GM19467 (cell line): ENCODE measurements around the gene PAIP1.
A peak's percentile ranks its signal among the peaks of the same experiment; 100 is the strongest.
"Not testable (repeated sequence)": the region's sequence is repeated elsewhere in the genome, so short reads cannot be mapped to it uniquely, and the experiment has no call there.

Source experiments
- ATAC-seq: cut with Tn5 transposase; IDR thresholded peaks from one replicate; pipeline ENCODE4 v1.9.1; 2021; ENCODE audit warnings: mild to moderate bottlenecking, moderate library complexity; ENCODE audit not compliant: unreplicated experiment

The PAIP1 gene

DNA sequence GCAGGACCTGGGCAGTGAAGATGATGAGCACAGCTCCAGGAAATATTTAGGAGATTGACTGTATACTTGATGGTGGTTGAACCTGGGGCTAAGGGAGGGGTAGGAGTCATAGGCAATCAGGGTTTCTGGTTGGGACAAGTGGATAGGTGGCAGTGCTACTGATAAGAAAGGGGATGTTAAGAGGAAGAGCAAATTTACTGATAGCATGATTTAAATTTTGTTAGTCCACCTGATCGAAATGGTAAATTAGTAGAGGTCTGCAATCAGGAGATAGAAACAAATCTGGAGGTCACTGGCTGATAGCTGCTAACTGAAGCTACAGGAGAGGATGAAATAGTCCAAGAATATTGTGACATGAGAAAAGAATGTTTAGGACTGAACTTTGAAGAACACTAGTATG lies 36.3 kb downstream of the PAIP1 start:
- no peak for ATAC-seq

DNA sequence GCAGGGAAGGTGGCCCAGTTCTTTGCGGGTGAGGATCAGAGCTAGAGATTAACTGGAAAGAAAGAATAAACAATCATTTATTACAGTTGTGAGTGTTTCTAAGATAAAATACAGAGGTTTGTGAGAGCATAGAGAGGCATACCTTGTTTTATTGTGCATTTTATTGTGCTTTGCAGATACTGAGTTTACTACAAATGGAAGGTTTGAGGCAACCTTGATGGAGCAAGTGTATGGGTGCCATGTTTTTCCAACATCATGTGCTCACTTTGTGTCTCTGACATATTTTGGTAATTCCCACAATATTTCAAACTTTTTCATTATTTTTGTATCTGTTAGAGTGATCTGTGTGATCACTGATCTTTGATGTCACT lies 41.2 kb downstream of the PAIP1 start:
- ATAC-seq: no peak

DNA sequence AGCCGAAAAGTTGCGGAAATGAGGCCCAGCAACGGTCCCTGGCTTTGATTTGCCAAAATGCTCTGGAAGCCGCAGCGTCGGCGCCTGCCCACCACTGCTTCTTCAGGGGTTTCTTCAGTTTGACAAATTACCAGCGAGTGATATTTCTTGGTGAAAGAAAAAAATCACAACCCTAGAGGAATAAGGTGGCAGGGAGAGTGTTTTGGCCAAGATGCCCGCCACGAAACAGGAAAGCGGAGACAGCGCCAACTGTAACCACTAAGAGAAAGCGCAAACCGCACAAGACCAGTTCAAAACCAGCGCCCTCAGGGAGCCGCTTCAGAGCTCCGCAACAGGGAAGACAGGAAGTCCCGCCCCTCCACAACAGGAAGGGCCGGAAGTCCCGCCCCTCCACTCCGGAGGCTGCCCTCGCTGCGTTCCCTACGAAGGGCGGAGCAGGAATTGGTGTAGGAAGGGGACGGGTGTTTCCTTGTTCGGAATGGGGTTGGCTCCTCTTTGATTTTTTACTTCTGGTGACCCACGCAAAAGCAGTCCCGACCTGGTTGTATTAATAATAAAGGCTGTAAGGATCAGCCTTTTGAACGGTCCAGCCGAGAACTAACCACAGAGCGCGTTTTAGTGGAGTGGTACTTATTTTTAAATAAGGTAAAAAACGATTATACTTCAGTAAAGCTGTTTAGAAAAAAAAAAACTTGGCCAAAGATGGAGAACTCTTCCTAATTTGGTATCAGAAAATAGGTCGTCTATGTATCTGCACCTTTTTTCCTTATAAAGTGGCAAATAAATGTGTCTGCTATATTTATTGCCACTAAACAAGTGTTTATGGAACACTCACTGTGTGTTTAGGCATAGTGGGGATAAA lies 41.8 kb downstream of the PAIP1 start, which contains the start of gene C5orf34:
Gene C5orf34 (minus strand): TSS at position 333 of the 862 bp plus-strand sequence. CDS start 5,809 bp downstream, outside the sequence.
- peak; percentile 99 for ATAC-seq

DNA sequence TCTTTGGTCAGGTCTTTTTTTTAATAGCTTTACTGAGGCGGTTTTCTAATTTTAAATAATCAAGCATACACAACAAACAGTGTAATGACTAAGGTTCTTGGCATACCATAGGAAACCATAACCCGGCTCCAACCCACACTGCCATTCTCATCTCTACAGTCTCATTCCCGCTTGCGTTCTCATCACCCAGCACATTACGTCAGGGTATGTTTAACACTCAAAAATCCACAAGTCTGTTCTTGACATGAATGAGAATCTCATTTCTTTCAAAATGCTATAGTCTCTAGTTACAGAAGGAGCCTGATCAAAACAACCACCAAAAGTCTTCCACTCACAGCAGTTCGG lies 42.4 kb downstream of the PAIP1 start:
- ATAC-seq: peak; percentile 30

DNA sequence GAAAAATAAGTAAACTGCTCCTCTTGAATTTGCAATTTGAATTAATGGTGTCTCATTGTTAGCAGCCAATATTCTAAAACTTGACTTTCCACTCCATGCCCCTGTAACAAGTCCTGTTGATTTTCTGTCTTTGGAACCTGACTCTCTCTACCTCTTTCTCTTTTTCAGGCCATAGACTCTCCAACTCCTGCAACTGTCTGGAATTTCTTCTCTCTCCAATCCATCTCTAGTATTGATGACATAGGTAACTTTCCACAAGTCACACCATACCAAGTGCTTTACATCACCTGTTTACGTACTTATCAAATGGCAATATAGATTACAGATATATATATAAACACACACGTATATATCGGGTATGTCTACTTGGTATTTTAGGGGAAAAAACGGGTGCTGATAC lies 42.9 kb downstream of the PAIP1 start:
- no peak for ATAC-seq

DNA sequence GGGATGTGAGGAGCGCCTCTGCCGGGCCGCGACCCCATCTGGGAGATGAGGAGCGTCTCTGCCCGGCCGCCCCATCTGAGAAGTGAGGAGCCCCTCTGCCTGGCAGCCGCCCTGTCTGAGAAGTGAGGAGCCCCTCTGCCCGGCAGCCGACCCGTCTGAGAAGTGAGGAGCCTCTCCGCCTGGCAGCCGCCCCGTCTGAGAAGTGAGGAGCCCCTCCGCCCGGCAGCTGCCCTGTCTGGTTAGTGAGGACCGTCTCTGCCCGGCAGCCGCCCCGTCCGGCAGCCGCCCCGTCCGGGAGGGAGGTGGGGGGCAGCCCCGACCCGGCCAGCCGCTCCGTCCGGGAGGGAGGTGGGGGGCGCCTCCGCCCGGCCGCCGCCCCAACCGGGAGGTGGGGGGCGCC lies 45.8 kb downstream of the PAIP1 start:
- ATAC-seq: not testable (repeated sequence)

DNA sequence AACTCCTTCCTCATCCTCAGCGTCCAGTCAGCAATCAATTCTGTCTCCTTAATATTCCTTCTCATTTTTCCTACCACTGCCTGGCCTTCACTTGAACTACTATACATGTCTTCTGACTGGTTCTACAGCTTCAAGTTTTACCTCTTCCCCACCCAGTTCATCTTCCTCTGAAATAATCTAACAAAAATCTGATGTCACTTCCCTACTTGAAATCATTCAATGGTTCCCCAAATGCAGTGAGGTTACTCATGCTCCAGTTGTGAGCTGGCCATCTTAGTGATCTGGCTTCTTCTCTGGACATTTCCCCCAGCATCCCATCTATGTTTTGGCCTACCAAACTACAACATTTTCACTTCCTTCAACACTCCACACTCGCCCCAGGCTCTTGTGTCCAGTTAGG lies 58.3 kb downstream of the PAIP1 start:
- ATAC-seq: no peak

DNA sequence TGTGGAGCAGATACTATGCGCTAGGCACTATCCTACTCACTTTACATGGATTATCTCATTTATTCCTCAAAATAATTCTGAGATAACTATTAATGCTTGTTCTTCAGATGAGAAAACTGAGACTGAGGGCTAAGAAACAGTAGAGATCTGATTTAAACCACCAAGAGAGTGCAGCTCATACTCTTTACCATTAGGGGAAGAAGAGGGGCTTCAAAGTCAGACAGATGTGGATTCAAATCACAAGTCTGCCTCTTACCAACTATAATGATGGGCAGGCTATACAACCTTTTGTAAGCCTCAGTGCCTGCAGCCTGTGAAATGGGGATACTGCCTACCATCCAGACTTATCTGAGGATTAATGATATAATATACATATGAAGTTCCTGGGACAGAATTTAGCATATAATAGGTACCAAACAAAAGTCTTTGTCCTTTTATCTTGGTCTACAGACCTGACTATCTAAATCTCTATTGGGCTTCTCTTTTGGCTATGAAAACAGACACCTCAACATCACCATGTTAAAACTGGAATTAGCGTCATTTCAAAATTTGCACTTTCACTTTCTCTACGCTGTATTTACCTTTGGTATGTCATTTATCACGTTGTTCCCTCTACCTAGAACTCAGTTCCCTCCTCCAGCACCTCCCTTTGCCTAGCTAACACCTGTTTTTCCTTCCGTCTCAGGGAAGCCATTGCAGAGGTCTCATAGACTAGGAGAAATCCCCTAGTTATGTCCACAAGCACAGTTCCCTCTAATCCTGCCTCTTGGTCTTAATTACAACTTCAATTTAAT lies 59.4 kb downstream of the PAIP1 start:
- no peak for ATAC-seq

DNA sequence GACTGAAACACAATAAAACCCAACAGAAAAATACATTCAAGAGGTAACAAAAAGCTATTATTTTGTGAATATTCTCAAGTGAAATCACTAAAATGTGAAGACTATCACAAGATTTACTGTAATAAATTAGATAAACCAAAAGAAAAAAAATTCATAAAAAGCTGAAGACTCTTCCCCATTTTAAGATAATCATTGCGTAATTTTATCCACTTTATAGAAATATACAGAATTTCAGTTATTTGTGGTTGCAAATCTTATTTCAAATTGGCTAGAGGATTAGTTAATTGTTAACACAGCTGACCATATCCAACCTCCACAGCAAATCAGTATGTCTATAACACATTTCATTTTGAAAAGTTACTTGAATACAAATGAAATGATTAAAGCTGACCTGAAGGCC lies 65.6 kb downstream of the PAIP1 start:
- ATAC-seq: no peak

DNA sequence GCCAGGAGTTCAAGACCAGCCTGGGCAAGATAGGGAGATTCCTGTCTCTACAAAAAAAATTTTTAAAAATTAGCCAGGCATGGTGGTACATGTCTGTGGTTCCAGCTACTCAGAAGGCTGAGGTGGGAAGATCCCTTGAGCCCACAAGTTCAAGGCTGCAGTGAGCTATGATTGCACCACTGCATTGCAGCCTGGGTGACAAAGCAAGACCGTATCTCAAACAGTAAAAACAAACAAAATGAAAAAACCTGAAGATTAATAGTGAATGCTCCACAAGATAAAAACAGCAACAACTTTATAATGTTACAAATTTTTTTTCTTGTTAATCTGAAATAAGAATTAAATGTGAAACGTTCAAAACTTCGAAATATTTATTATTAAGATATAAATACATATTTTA lies 70.5 kb downstream of the PAIP1 start:
- no peak for ATAC-seq

DNA sequence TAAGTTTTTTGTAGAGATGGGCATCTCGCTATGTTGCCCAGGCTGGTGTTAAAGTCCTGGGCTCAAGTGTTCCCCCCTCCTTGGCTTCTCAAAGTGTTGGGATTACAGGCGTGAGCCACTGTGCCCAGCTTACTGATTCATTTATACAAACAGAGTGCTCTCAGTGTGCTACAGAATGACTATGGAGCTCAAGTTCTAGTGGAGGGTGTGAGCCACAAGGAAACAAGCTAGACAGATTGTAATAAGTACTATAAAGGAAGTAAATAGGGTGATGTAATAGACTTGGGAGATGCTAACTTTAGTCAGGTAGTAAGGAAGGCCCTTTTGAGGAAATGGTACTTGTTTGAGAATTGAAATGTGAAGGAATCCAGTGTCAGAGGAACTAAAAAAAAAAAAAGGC lies 71.5 kb downstream of the PAIP1 start:
- no peak for ATAC-seq

DNA sequence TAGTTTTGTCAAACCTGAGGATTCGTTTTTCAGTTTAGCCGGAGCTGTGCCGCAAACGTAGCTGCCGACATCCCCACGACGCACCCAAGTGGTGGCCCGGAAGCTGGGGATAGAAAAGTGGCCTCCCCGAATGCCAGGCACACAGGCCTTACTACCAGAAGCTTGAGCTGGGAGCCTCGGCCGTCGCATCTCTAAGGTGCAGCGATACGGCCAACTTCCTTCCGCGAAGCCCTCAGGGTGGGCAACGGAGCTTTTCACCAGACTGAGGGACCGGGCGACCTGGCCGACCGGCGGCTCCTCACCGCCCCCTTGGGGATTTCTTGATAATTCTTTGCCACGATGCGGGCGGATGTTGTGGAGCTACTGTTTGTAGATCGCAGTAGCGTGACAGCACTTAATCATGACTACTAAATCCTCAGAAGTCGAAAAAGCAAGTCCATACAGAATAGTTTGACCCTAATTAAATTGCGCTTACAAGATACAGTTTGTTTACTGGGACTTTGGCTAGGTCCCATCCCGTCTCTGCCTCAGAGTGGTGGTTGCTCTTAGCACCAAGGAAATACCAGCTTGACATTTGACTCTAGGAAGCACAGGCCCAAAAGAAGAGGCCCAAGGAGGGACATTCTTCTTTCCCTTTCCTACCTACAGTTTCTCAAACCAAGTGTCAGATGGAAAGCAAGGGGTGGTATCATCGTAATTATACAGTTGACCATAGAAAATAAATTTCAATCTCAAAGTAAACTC lies 72.6 kb downstream of the PAIP1 start:
- peak; percentile 68 for ATAC-seq

DNA sequence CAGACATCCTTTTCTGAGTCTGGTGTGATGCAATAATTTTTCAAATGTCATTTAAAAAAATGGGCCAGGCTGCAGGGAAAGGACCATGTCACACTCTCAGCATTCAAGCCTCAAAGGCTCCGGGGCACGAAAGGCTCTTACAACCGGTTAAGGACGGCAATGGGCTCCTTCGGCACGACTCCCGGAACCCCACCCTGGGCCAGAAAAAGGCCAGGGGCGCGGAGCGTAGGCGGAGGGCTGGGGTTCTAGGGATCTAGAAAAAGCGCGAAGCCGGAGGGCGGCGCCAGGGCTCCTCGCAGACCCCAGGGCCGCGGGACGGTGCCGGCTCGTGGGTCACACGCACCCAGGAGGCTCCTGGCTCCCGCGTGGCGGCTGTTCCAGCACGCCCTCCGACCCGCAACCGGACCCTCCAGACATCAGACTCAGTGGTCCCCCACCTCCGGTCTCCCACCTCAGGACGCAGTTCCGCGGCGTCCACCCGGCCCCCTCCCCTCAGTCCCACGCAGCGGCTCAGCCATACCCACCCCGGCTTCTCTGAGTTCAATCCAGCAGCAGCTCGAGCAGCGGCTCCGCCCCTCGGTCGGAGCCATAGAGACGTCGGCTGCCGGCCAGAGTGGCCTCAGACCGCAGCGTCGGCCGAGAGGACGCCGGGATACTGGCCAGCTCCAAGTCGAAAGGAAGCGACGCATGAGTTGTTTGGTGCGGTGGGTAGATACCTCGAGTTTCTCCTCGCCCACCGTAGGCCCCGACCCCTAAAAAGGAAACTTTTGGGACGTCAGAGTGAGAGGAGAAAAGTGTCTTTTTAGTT lies 73.4 kb downstream of the PAIP1 start, which contains the start of gene TMEM267:
Gene TMEM267 (minus strand): TSS at position 568 of the 808 bp plus-strand sequence. CDS start 29,896 bp downstream, outside the sequence.
- ATAC-seq: peak; percentile 95

DNA sequence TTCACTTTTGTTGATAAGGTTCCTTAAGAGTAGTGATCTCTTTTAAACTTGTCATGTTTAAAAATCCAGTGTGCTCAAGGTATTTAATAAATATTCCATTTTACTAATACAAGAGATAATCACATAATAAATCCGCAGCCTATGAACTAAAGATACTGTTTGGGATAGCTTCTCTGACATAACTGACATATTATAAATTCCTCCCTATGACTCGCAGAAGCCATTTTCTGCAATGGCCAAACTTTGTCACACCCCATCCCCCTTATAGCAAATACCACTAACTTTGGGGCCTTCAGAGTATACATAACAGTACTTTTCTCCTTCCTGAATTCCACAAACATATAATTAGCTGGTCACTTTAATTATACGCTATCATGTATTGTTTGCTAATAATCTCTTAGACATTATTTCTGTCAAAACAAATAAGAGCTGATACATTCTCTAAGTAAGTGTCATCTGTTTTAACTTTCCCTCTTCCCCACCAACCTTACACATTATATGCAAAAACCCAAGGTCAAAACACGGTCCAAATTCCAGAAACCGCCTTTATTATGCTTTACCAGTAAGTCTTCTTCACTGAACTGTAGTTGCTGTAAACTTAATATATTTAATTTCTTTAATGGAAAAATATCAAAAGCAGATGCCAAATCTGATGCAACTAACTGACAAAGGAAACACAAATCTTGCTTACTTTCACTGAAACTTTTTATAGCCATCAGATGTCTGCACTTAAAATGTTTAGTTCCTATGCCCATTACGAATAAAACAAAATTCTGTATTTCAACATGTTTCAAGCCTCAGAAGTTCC lies 74.2 kb downstream of the PAIP1 start:
- no peak for ATAC-seq
